ENCODE data around the gene OR51B2. TPM values are rescaled to one million over a fixed set of nuclear protein-coding genes. Genes with fewer than 3 reads are reported as not detected.
"Not testable (repeated sequence)": the region's sequence is repeated elsewhere in the genome, so short reads cannot be mapped to it uniquely, and the experiment has no call there.

Gene OR51B2
- polyA plus RNA-seq, 3 donors: not detected

GRCh38 chr11:5335170-5335569, 11.1 kb upstream of the OR51B2 start:
- WGBS, 3 donors: 37 to 43% (median 40%) methylated on average over 1 of the region's 1 CpG
- H3K27ac ChIP-seq (ENCODE audit: low read depth, low read length): no peak overlapping the region

- WGBS, 3 donors: 58 to 72% (median 70%) methylated on average over 5 of the region's 5 CpGs
- H3K27ac ChIP-seq (ENCODE audit: low read depth, low read length): no peak overlapping the region
Observed at GRCh38 chr11:5317292-5317691, 6.8 kb downstream of the OR51B2 start.

- WGBS, 3 donors: 77 to 83% (median 82%) methylated on average over 3 of the region's 3 CpGs
Observed at GRCh38 chr11:5313326-5314023, 10.6 kb downstream of the OR51B2 start.

GRCh38 chr11:5310423-5310822, 13.7 kb downstream of the OR51B2 start:
- WGBS, 3 donors: 94 to 95% (median 95%) methylated on average over 1 of the region's 1 CpG
- H3K27ac ChIP-seq (ENCODE audit: low read depth, low read length): no peak overlapping the region

More at GRCh38 chr11:5313326-5314023, 10.6 kb downstream of the OR51B2 start:
- H3K27ac ChIP-seq (ENCODE audit: low read depth, low read length): not testable (repeated sequence)

DNA sequence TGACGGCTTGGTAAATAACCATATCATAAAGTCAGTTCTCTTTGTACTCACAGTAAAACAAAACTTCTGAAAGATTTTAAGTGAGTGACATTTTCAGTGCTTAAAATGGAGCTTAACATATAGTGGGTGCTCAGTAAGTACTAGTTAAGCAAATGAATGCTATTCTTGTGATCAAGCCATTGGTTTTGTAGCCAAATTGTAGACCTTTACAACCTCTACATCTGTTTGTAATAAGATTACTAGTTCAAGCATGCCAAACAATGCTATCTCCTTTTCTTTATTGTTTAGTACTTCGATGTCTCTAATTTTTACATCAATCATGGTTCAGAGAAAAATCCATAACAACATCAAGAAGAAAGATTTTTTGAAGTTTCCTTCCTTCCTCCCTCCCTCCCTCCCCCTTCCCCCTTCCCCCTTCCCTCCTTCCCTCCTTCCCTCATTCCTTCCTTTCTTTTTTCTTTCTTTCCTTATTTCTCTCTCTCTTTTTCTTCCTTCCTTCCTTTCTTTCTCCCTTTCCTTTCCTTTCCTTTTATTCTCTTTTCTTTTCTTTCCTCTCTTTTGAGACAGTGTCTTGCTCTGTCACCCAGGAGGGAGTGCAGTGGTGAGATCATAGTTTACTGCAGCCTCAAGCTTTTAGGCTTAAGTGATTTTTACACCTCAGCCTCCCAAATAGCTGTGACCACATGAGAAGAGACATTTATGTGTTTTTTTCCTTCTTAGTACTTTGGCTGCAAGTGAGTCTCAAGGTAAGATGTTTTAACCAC, 16.7 kb downstream of the OR51B2 start:
- 58 to 91% (median 75%) methylated on average over 2 of the region's 2 CpGs for WGBS, 3 donors
- H3K27ac ChIP-seq (ENCODE audit: low read depth, low read length): no peak overlapping the region

DNA sequence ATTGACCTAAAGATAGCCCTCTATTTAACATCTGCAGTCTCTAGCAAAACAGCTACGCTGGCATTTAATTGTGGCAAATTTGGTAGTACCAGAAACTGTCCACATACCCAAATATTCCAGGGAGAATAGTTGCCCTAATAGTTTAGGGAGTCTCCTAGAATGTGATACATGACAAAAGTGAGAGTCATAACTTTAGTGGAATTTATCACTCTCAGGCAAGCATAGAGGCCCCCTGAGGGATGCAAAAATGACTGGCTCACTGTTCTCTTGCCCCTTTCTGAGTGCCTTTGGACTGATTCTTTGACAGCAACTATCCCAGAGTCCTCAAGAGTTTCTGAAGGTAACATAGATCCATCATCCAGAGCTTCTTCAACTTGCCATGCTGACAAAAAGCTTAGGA, 20.1 kb downstream of the OR51B2 start:
- 60 to 92% (median 90%) methylated on average over 1 of the region's 1 CpG for WGBS, 3 donors
- no peak overlapping the region for H3K27ac ChIP-seq (ENCODE audit: low read depth, low read length)

DNA sequence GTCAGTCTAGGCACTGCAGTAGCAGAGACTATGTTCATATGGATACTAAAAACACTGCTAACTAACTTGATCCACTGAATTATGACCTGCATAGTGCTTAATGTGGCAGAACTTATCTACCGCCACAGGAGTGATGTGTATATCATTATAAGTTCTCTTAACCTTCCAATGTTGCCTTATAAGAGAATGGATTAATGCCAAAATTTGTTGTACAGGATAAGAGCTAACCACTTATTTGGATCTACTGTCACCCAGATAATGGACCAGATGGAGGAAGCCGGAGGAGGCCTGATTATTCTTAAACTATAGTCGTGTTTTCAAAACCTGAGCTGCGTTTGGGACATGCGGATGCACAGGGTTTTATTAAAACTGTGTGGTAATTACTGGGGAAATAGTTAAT, 20.5 kb downstream of the OR51B2 start:
- WGBS, 3 donors: 70 to 80% (median 71%) methylated on average over 5 of the region's 5 CpGs
- H3K27ac ChIP-seq (ENCODE audit: low read depth, low read length): no peak overlapping the region

GRCh38 chr11:5301846-5302245, 22.3 kb downstream of the OR51B2 start, which contains the start of gene OR51B4:
Gene OR51B4, minus strand, starts transcription at chr11:5301946. Its CDS starts 0 bp downstream, at chr11:5301946.
- WGBS, 3 donors: 70 to 90% (median 90%) methylated on average over 2 of the region's 2 CpGs
- no peak within 1 kb of the TSS for H3K27ac ChIP-seq (ENCODE audit: low read depth, low read length)

DNA sequence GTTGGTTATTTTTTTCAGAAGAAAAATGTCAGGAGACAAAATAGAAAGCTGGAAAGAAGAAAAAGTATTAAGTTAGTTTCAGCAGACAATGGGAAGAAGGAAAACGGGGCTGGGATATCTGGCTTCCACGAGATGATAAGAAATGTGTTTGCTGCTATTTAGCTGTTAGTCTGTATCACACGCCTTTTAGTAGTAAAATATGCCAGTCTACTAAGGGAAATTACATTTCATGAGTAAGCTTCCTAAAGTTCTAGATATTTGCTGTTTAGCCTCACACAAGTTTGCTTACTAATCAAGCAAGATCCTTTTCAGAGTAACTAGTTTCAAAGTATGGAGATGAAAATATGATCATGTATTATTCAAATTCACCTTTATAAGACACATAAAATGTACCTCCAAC, 23.8 kb downstream of the OR51B2 start:
- 53 to 64% (median 61%) methylated on average over 3 of the region's 3 CpGs for WGBS, 3 donors
- no peak overlapping the region for H3K27ac ChIP-seq (ENCODE audit: low read depth, low read length)

DNA sequence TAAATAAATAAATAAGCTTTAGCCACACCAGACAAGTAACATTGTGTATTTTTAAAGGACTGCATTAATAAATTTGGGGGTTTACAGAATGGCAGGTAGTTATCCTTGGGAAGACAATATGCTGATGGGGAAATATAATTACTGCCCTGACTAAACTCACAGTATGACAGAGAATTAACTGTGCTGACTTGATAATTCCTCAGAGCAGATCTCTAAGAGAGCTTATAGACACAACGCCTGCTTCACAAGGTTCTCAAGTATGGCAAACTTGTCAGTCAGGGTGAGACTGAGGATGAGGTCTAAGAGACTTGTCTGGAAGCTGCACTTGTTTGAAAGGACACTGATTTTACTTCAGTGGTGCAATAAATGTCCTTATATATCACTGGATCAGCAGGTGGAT, 25.6 kb downstream of the OR51B2 start:
- no peak overlapping the region for H3K27ac ChIP-seq (ENCODE audit: low read depth, low read length)
- WGBS, 3 donors: 3 to 76% (median 69%) methylated on average over 1 of the region's 1 CpG

DNA sequence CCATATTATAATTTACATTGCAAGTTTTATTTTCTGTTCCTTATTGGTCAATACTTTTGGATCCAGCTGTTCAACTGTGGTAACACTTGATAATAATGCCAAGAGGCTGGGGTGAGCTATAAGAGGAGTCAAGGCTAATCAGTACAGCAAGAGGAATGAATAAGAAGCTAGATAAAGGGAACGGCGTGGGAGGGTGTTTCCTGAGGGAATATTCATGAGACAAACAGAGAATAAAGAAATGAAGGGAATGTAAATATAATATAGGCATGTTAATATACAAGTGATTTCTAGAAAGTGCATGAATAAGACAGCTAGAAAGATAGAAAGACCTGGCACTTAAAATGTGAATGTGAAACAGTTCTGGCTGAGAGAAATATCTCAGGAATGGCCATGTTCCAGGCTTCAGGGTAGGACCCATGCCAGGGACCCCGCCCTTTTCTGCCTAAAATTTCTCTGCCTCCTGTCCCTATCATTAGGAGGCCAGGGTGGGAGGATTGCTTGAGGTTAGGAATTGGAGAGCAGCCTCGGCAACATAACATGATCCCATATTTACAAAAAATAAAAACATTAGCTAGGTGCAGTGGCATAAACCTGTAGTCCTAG, 26.3 kb downstream of the OR51B2 start:
- no peak overlapping the region for H3K27ac ChIP-seq (ENCODE audit: low read depth, low read length)
- WGBS, 3 donors: 56 to 68% (median 60%) methylated on average over 4 of the region's 4 CpGs

- WGBS, 3 donors: 92 to 94% (median 92%) methylated on average over 29 to 41 of the region's 41 CpGs
Observed at GRCh38 chr11:5294342-5294995, 29.6 kb downstream of the OR51B2 start.

GRCh38 chr11:5293028-5293427, 31.1 kb downstream of the OR51B2 start:
- no peak overlapping the region for H3K27ac ChIP-seq (ENCODE audit: low read depth, low read length)
- WGBS, 3 donors: 85 to 91% (median 89%) methylated on average over 8 of the region's 8 CpGs

More at GRCh38 chr11:5294342-5294995, 29.6 kb downstream of the OR51B2 start:
- not testable (repeated sequence) for H3K27ac ChIP-seq (ENCODE audit: low read depth, low read length)

GRCh38 chr11:5291207-5291838, 32.8 kb downstream of the OR51B2 start:
- WGBS, 3 donors: 64 to 82% (median 78%) methylated on average over 1 of the region's 1 CpG
- no peak overlapping the region for H3K27ac ChIP-seq (ENCODE audit: low read depth, low read length)

DNA sequence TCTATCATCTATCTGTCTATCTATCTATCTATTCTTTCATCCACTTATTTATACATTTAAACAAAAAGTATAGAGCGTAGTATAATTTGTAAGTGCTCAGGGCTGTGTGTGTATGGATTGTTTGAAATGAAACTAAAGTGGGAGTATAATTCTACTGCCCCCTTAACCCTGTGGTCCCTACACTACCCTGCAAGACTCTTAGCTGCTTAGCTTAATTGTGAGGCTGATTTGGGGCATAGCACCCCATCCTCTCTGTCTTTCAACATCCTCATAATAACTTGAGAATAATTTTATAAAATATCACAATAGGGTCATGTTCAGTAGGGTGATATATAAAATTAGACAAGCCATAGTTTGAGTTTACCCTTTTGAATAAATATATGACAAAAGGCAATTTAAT, 34.0 kb downstream of the OR51B2 start:
- no peak overlapping the region for H3K27ac ChIP-seq (ENCODE audit: low read depth, low read length)
- 89 to 94% (median 92%) methylated on average over 1 of the region's 1 CpG for WGBS, 3 donors

- H3K27ac ChIP-seq (ENCODE audit: low read depth, low read length): no peak overlapping the region
Observed at GRCh38 chr11:5289696-5290095, 34.4 kb downstream of the OR51B2 start.

- WGBS, 3 donors: 81 to 87% (median 85%) methylated on average over 6 of the region's 6 CpGs
- no peak overlapping the region for H3K27ac ChIP-seq (ENCODE audit: low read depth, low read length)
Observed at GRCh38 chr11:5288906-5289550, 35.1 kb downstream of the OR51B2 start.
